Lung (tissue), 12 donors: ENCODE results near the gene KCND2. TPM values are rescaled to one million over a fixed set of nuclear protein-coding genes. Genes with fewer than 3 reads are reported as not detected.

Experiments used
- ATAC-seq: fragments of 200-7000 bp; cut with Tn5 transposase; one replicate; pipeline ENCODE4 v1.9.1; 2020; ENCODE audit warnings: moderate number of reproducible peaks; ENCODE audit not compliant: insufficient read depth, low FRiP score
- DNase-seq, 3 donors: peaks; one replicate each; pipeline ENCODE4 v3.0.0-alpha.2; 2013 to 2017
- H3K27ac ChIP-seq, 2 donors: one replicate each; pipeline ENCODE4 v1.5.1; 2013; ENCODE audit warnings: mild to moderate bottlenecking in 2 of 2, moderate library complexity in 2 of 2, control low read depth in 1 of 2, inconsistent platforms in 1 of 2, low read depth in 1 of 2, low read length in 1 of 2
- H3K27me3 ChIP-seq, 3 donors: one replicate each; pipeline ENCODE4 v1.5.1; 2013; ENCODE audit warnings: low read length in 2 of 3; ENCODE audit not compliant: control insufficient read depth in 3 of 3, insufficient read depth in 3 of 3
- H3K36me3 ChIP-seq, 4 donors: one replicate each; pipeline ENCODE4 v1.5.1; 2013; ENCODE audit warnings: low read length in 4 of 4, mild to moderate bottlenecking in 1 of 4, moderate library complexity in 1 of 4; ENCODE audit not compliant: control insufficient read depth in 4 of 4, insufficient read depth in 4 of 4
- H3K4me1 ChIP-seq, 5 donors: one replicate each; pipeline ENCODE4 v1.5.1; 2013; ENCODE audit warnings: low read length in 5 of 5, mild to moderate bottlenecking in 2 of 5, moderate library complexity in 1 of 5; ENCODE audit not compliant: control insufficient read depth in 5 of 5, insufficient read depth in 5 of 5
- H3K4me3 ChIP-seq: one replicate; pipeline ENCODE4 v1.5.1; 2013; ENCODE audit warnings: mild to moderate bottlenecking, control low read depth, moderate library complexity
- H3K9ac ChIP-seq, 2 donors: one replicate each; pipeline ENCODE4 v1.5.1; 2013; ENCODE audit warnings: low read length in 2 of 2, control low read depth in 1 of 2; ENCODE audit not compliant: insufficient read depth in 1 of 2
- H3K9me3 ChIP-seq, 4 donors: one replicate each; pipeline ENCODE4 v1.5.1; 2013; ENCODE audit warnings: low read length in 3 of 4, mild to moderate bottlenecking in 1 of 4, moderate library complexity in 1 of 4; ENCODE audit not compliant: control insufficient read depth in 4 of 4, insufficient read depth in 3 of 4
- WGBS, 2 donors: extraction: QIAGEN DNeasy Blood & Tissue Kit; methylation state at CpG; one replicate each; pipeline ENCODE4 v1.1.7; 2013; 5-methylcytosine and 5-hydroxymethylcytosine counted together
- polyA plus RNA-seq, 2 donors: library from polyadenylated mRNA; stranded (reverse); fragments of 200-250 nt; gene quantifications; one replicate each; pipeline ENCODE4 v1.2.1, GENCODE V29; 2013
- total RNA-seq, 2 donors: library from RNA; depleted of rRNA in 1 of 2; stranded (reverse); fragments of >200 nt in 1 of 2; gene quantifications; one replicate each; pipeline ENCODE4 v1.2.1, GENCODE V29; 2014 to 2021
- TF ChIP-seq, protein P1 (sequence below): IDR thresholded peaks from 2 replicates; pipeline ENCODE4 v1.5.1; 2012; ENCODE audit warnings: mild to moderate bottlenecking; ENCODE audit errors: control extremely low read depth, extremely low read depth
- donor health status: control.
- donor health status: control.
- donor health status: Bipolar disorder and iron deficiency.
- donor health status: healthy.
- donor health status: DM: yes; HTN: yes; CAD: no.

The KCND2 gene
- total and polyA plus RNA-seq, 4 donors: 0.03 to 1.1 (median 0.10) TPM

DNA sequence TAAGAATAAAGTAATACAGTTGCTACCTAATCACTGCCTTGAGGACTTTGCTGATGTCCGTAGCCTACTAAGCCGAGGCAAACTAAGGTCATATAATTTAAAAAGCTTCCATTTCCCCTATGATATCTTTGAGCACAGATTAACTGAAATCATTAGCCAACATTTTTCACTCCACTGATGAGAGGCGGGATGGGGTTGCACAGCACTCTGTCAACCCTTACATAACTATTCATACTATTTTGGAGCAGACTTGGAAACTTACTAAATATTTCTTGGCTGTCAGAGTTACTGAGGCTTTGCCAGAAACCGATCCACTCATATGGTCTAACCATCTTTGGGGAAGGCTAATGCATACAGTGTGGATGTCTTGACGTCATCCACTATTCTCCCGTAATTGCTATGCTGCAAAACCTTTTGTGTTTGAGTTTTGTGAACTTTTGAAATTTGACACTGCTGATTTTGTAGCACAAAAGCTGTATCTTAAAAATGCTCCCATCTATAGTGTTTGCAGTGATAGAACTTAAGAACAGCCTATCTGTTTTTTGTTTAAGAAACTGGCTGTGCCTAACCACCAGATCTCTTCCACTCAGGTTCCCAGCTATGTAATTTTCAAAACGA, 336.3 kb downstream of the KCND2 start:
- H3K9ac ChIP-seq: no peak overlapping the region
- WGBS, 2 donors: 76 to 87% methylated on average over 7 of the region's 7 CpGs
- H3K4me1 ChIP-seq: no peaks in the 10 kb centered on the region
- ATAC-seq: no peak
- no peak overlapping the region for H3K27ac ChIP-seq
- no peaks in the 10 kb centered on the region for H3K9me3 ChIP-seq
- TF ChIP-seq, protein P1, sequence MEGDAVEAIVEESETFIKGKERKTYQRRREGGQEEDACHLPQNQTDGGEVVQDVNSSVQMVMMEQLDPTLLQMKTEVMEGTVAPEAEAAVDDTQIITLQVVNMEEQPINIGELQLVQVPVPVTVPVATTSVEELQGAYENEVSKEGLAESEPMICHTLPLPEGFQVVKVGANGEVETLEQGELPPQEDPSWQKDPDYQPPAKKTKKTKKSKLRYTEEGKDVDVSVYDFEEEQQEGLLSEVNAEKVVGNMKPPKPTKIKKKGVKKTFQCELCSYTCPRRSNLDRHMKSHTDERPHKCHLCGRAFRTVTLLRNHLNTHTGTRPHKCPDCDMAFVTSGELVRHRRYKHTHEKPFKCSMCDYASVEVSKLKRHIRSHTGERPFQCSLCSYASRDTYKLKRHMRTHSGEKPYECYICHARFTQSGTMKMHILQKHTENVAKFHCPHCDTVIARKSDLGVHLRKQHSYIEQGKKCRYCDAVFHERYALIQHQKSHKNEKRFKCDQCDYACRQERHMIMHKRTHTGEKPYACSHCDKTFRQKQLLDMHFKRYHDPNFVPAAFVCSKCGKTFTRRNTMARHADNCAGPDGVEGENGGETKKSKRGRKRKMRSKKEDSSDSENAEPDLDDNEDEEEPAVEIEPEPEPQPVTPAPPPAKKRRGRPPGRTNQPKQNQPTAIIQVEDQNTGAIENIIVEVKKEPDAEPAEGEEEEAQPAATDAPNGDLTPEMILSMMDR: no peak
- no peaks in the 10 kb centered on the region for H3K36me3 ChIP-seq
- H3K27me3 ChIP-seq: no peaks in the 10 kb centered on the region
- no peak overlapping the region for H3K4me3 ChIP-seq
- no peak for DNase-seq

- Histone ChIP-seq H3K9me3 (no peaks in the 10 kb centered on the region), H3K4me3 (no peak overlapping the region), H3K4me1 (no peaks in the 10 kb centered on the region), H3K27me3 (no peaks in the 10 kb centered on the region), H3K36me3 (no peaks in the 10 kb centered on the region), H3K27ac (no peak overlapping the region), H3K9ac (no peak overlapping the region)
- 88 to 98% methylated on average over 1 of the region's 1 CpG for WGBS, 2 donors
- DNase-seq (no peak), ATAC-seq (no peak)
- TF ChIP-seq, protein P1: no peak
Measured at GRCh38 chr7:120611975-120612374, 339.0 kb downstream of the KCND2 start.

GRCh38 chr7:120615703-120616102, 342.7 kb downstream of the KCND2 start:
- Histone ChIP-seq H3K27ac (no peak overlapping the region), H3K4me1 (no peaks in the 10 kb centered on the region), H3K4me3 (no peak overlapping the region), H3K36me3 (no peaks in the 10 kb centered on the region), H3K9me3 (no peaks in the 10 kb centered on the region), H3K27me3 (no peaks in the 10 kb centered on the region), H3K9ac (no peak overlapping the region)
- WGBS, 2 donors: 66 to 75% methylated on average over 3 of the region's 3 CpGs
- TF ChIP-seq, protein P1: no peak
- ATAC-seq: no peak
- no peak for DNase-seq

DNA sequence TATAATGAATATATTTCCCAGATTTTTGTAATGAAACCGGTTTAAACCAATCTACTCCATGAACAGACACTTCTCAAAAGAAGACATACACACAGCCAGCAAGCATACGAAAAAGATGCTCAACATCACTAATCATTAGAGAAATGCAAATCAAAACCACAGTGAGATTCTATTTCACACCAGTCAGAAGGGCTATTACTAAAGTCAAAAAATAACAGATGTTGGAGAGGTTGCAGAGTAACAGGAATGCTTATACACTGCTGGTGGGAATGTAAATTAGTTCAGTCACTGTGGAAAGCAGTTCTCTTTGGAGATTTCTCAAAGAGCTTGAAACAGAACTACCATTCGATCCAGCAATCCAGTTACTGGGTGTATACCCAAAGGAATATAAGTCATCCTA, 344.3 kb downstream of the KCND2 start:
- H3K9ac ChIP-seq: no peak overlapping the region
- WGBS, 2 donors: 78% methylated on average over 3 of the region's 3 CpGs
- H3K4me1 ChIP-seq: no peaks in the 10 kb centered on the region
- H3K9me3 ChIP-seq: no peaks in the 10 kb centered on the region
- no peak overlapping the region for H3K27ac ChIP-seq
- TF ChIP-seq, protein P1: no peak
- no peaks in the 10 kb centered on the region for H3K27me3 ChIP-seq
- DNase-seq (no peak), ATAC-seq (no peak)
- H3K36me3 ChIP-seq: no peaks in the 10 kb centered on the region
- no peak overlapping the region for H3K4me3 ChIP-seq
